ENCODE data around the gene DUOX1.

Gene DUOX1

GRCh38 chr15:45106002-45106790 is 23.6 kb upstream of the DUOX1 start:
- DNase-seq (ENCODE audit: low read depth) = no peak

GRCh38 chr15:45107941-45108630 is 21.7 kb upstream of the DUOX1 start:
- DNase-seq (ENCODE audit: low read depth) = no peak

DNA sequence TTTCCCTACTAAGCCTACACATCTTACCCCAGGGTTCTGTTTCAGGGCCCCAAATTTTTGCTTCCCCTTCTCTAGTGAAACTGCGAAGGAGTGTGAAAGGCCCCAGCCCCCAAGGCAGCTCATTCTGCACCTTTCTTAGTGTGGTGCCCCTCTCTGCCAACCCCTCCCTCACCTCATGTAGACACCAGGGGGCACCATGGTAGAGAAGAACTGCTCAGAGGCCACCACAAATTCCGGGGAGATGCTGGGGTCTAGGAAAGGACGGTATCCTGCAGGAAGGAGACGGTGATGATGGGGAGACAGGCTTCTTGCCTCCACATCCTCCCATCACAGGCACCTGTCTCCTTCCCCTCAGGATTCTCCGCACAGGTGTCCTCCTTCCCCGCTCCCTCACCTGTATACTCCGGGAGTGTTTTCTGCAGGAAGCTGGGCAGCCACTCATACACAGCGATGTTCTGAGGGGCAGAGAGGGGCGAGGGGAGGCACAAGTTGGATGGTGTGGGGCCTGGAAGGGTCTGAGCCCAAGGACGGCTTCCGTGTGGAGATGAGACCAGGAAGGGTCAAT is 19.5 kb upstream of the DUOX1 start:
- no peak for DNase-seq (ENCODE audit: low read depth)

- no peak for DNase-seq (ENCODE audit: low read depth)
Measured at GRCh38 chr15:45111390-45112142, 18.2 kb upstream of the DUOX1 start.

GRCh38 chr15:45112143-45112590 is 17.6 kb upstream of the DUOX1 start:
- DNase-seq (ENCODE audit: low read depth) = no peak

DNA sequence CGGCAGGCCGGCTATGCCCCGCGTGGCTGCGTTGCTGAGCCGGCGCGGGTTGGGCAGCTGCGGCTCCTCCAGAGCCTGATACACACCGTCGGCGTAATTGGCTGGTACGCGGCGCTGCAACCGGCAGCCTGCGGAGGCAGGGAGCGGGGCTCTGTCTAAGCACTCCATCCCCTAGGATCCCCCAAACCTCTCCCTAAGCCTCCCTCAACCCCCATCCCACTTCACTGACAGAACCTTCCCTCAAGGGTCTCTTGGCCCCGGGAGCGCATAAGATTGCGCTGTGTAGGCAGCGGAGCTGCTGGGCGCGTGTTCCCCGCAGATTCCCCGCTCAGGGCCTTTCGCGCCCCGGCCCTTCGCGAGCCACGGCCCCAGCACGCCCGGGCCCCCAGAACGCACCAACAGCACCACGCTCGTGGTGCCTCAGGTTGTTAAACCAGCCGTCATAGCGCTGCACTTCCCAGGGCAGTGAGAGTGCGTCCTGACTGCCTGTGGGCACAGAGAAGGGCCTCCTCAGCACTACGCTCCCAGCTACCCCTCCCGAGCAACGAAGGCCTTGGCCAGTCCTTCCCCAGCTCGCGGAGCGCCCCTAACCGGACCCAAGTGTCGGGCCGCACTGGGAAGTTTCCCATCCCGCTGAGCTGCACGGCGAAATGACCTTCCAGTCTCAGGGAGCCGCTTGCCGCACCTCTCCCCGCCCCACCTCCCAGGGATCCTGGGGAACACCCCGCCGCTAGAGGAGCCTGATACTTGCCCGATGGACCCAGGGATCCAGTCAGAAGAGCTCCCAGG is 17.0 kb upstream of the DUOX1 start:
- DNase-seq (ENCODE audit: low read depth) = no peak

DNA sequence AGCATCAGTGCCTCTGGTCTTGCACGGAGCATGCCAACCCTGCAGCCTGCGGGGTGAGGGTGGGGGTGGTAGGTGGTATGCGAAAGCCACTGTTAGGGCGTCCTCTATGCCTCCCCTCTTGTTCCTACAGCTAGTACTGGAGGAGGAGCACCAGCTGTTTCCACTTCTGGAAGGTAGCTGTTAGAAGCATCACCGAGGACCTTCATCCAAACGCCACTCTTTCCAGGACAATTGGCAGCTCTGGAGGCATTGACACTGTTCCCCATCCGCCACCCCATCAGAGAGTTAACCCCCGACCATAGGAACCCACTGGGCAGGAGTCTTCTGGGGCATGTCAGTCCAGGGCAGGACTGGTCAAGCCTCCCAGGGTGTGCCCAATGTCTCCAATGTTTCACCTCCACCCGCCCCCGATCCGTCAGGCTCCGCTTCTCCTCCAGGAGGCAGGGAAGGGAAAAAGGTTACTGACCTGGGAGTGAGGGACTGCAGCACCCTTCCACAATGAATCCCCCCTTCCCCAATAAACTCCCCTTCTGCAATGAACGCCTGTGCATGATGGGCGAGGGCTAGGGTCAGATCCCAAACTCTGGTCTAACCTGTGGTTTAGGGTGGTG is 16.3 kb upstream of the DUOX1 start:
- no peak for DNase-seq (ENCODE audit: low read depth)

GRCh38 chr15:45114076-45114750 is 15.6 kb upstream of the DUOX1 start, which contains the start of the genes DUOX2 and DUOXA2:
TSS of gene DUOX2 (minus strand) at chr15:45114172. CDS start at chr15:45113411, 761 bp downstream.
TSS of gene DUOXA2 (plus strand) at chr15:45114326. CDS start at chr15:45114606, 280 bp downstream.
- DNase-seq (ENCODE audit: low read depth) = no peak

- DNase-seq (ENCODE audit: low read depth) = no peak
Measured at GRCh38 chr15:45114751-45115085, 15.1 kb upstream of the DUOX1 start.

DNA sequence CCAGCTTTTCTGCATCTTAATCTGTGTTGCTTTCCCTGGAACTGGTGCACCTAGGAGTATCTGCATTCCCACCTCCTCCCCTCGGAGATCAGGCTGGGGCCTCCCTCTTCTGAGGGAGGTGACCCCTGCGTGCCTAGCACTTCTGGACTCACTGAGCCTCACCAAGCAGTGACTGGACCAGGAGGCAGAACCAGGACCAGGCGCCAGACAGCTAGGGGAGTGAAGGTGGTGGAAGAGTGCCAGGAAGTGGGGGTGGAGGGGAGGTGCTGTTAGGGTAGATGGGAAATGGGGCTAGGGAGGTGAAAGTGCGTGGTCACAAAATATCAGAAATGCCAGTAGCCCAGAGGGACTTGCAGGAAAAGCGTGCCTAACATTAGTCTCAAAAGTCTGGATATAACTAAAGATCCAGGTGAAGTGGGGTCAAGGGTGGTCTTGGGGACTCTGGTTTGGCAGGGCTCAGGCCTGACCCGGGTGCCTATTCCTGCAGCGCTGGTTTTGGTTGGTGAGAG is 14.4 kb upstream of the DUOX1 start:
- no peak for DNase-seq (ENCODE audit: low read depth)

GRCh38 chr15:45116006-45116481 is 13.8 kb upstream of the DUOX1 start:
- no peak for DNase-seq (ENCODE audit: low read depth)

DNA sequence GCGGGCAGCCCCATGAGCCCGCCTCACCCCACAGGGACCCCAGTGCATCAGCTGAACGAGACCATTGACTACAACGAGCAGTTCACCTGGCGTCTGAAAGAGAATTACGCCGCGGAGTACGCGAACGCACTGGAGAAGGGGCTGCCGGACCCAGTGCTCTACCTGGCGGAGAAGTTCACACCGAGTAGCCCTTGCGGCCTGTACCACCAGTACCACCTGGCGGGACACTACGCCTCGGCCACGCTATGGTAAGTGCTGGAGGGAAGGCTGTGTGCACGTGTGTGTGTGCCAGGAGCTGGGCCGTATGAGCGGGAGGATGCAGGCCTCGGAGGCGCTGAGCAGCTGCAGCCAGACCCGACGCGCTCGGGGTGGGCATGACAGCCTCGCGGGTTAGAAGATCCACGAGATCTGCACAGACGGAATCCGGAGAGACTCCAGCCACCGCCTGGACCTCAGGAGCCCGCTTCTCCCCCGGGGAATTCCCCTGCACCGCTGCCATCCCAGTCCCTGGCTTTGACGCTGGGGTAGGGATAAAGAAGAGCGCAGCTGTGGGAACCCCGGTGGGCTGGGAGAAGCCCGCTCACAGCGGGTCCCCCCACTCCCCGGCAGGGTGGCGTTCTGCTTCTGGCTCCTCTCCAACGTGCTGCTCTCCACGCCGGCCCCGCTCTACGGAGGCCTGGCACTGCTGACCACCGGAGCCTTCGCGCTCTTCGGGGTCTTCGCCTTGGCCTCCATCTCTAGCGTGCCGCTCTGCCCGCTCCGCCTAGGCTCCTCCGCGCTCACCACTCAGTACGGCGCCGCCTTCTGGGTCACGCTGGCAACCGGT is 13.1 kb upstream of the DUOX1 start:
- no peak for DNase-seq (ENCODE audit: low read depth)

DNA sequence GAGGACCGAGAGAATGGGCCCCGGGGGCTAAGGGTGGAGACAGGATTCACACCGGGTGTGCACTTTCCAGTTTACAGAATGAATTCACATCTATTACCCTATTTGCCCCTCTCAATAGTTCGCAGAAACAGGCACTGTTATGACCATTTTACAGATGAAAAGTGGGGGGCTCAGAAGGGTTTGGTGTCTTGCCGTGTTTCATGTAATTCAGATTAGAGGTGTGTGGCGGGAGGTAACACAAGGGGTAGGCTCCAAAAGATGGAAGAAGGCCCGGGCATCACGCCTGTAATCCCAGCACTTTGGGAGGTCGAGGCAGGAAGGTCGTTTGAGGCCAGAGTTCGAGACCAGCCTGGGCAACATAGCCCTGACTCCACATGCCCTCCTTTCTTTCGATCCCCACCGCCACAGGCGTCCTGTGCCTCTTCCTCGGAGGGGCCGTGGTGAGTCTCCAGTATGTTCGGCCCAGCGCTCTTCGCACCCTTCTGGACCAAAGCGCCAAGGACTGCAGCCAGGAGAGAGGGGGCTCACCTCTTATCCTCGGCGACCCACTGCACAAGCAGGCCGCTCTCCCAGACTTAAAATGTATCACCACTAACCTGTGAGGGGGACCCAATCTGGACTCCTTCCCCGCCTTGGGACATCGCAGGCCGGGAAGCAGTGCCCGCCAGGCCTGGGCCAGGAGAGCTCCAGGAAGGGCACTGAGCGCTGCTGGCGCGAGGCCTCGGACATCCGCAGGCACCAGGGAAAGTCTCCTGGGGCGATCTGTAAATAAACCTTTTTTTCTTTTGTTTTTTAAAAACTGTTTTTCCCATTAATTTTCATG is 12.3 kb upstream of the DUOX1 start:
- no peak for DNase-seq (ENCODE audit: low read depth)

GRCh38 chr15:45118131-45118588 is 11.6 kb upstream of the DUOX1 start:
- DNase-seq (ENCODE audit: low read depth) = peak; percentile 76

GRCh38 chr15:45118996-45119395 is 10.8 kb upstream of the DUOX1 start:
- no peak for DNase-seq (ENCODE audit: low read depth)

GRCh38 chr15:45120081-45120972 is 9.5 kb upstream of the DUOX1 start:
- no peak for DNase-seq (ENCODE audit: low read depth)

DNA sequence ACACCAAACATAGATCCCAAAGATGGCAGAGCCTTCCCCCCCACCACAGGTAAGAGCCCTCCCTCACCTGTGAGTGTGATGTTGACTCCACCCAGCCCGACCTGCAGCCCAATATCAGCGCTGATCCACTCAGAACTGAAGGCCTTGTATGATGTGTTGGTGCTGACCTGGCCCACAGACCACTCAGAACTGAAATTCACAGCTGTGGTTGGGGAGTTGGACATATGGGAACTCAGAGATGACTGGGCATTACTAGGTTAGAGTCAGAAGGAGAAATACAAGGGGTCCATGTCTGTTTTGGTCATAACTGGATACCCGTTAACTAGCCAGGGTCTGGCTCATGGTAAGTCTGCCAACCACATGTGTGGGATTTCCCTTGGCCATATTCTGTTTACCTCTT is 8.8 kb upstream of the DUOX1 start:
- no peak for DNase-seq (ENCODE audit: low read depth)

Data from non-pigmented ciliary epithelial cell (primary cell).